Natural killer cell (primary cell): Measurements from ENCODE around the gene GTF3C2. TPM values are rescaled to one million over a fixed set of nuclear protein-coding genes. Genes with fewer than 3 reads are reported as not detected.

Experiments used
- ATAC-seq, 3 donors: fragments of 150-1000 bp in 2 of 3; fragments of 200-7000 bp in 1 of 3; cut with Tn5 transposase; 1 replicate in 1 of 3; 2 replicates in 2 of 3; pipeline ENCODE4 v1.10.0; 2021; ENCODE audit warnings: mild to moderate bottlenecking in 2 of 3, moderate library complexity in 2 of 3
- DNase-seq, 2 donors: peaks; one replicate each; pipeline versions ENCODE4 v3.0.0 to v3.0.0-alpha.2; 2013 to 2021; ENCODE audit warnings: mixed read lengths in 1 of 2
- H3K27ac ChIP-seq: one replicate; pipeline ENCODE4 v1.5.1; 2013; ENCODE audit warnings: mild to moderate bottlenecking, low read length
- H3K27me3 ChIP-seq: one replicate; pipeline ENCODE4 v1.6.1; 2013; ENCODE audit warnings: low read length; ENCODE audit not compliant: control insufficient read depth, insufficient read depth
- H3K36me3 ChIP-seq: one replicate; pipeline ENCODE4 v1.6.1; 2013; ENCODE audit warnings: low read length; ENCODE audit not compliant: control insufficient read depth, insufficient read depth
- H3K4me1 ChIP-seq: one replicate; pipeline ENCODE4 v1.6.1; 2013; ENCODE audit warnings: low read length; ENCODE audit not compliant: control insufficient read depth, insufficient read depth
- H3K4me3 ChIP-seq: one replicate; pipeline ENCODE4 v1.5.1; 2013; ENCODE audit warnings: low read length
- H3K9me3 ChIP-seq: one replicate; pipeline ENCODE4 v1.6.1; 2013; ENCODE audit warnings: low read length; ENCODE audit not compliant: control insufficient read depth, insufficient read depth
- H3K27ac Mint-ChIP-seq, 2 donors: one replicate each; pipeline ENCODE4 v1.8.0; 2022; ENCODE audit warnings: mild to moderate bottlenecking in 2 of 2, mixed read lengths in 2 of 2, moderate library complexity in 1 of 2
- H3K27me3 Mint-ChIP-seq, 2 donors: one replicate each; pipeline ENCODE4 v1.8.0; 2022; ENCODE audit warnings: low read depth in 2 of 2, mixed read lengths in 2 of 2
- H3K36me3 Mint-ChIP-seq: one replicate; pipeline ENCODE4 v1.8.0; 2022; ENCODE audit warnings: mixed read lengths
- H3K4me1 Mint-ChIP-seq, 2 donors: one replicate each; pipeline ENCODE4 v1.8.0; 2022; ENCODE audit warnings: mixed read lengths in 2 of 2
- H3K4me3 Mint-ChIP-seq: one replicate; pipeline ENCODE4 v1.8.0; 2022; ENCODE audit warnings: mild to moderate bottlenecking, moderate library complexity, mixed read lengths
- H3K9me3 Mint-ChIP-seq, 2 donors: one replicate each; pipeline ENCODE4 v1.8.0; 2022; ENCODE audit warnings: mixed read lengths in 2 of 2
- WGBS: methylation state at CpG from one replicate; pipeline ENCODE4 v1.1.7; 2013; ENCODE audit warnings: missing lambda C conversion rate; ENCODE audit not compliant: insufficient coverage; 5-methylcytosine and 5-hydroxymethylcytosine counted together
- intact Hi-C: fragments of 100-400 bp; cut with micrococcal nuclease; formaldehyde crosslinking; loops from one replicate; pipeline ENCODE4 v1.14.2; 2022
- total RNA-seq, 4 donors: library from RNA; stranded (reverse); fragments of 120-200 nt in 1 of 4; gene quantifications; one replicate each; pipeline versions ENCODE4 v1.2.3 to v1.2.4, GENCODE V29; 2013 to 2022
- TF ChIP-seq, protein P1 (sequence below): fragments of 200-600 bp; IDR thresholded peaks from one replicate; pipeline ENCODE4 v1.8.0; 2022; ENCODE audit warnings: antibody characterized with exemption

GTF3C2 gene
- total RNA-seq, 3 donors from 2014 or later (not counting 1 experiment from before 2014, with no cell fraction given): 56.1 to 68.7 (median 59.7) TPM

DNA sequence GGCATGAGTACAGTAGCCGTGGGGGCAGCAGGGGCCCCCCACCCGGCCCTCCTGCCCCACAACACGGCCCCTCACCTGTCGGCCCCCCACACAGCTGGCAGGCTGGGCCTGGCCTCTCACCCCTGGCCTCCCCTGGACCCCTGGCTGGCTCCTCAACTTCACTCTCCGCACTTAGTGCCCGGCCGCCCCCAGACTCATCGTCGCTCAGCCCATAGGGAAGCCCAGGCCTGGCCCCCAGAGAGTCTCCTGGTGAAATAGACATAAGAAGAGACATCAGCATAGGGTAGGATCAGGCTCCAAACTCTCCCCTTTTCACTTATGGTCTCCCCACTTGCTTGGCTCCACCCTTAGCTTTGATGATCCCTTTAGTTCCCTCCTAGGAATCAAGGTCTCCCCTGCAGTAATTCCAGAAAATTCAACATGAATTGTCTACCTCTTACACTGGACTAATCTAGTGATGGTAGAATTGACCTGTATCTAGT lies 22.3 kb upstream of the GTF3C2 start:
- no peak for ATAC-seq
- H3K4me1 ChIP-seq: peaks cover 18% of the 10 kb centered on the region
- Mint-ChIP-seq H3K4me1 (peaks cover 25% of the 10 kb centered on the region in 2 donors), H3K9me3 (no peaks in the 10 kb centered on the region), H3K27me3 (no peaks in the 10 kb centered on the region), H3K36me3 (no peaks in the 10 kb centered on the region), H3K4me3 (peak overlapping the region; percentile 89), H3K27ac (peak overlapping the region; percentile 91 to 97)
- intact Hi-C loops: no loop called here
- 97% methylated on average over 9 of the region's 9 CpGs for WGBS
- H3K36me3 ChIP-seq: peaks cover 63% of the 10 kb centered on the region
- H3K27me3 ChIP-seq: no peaks in the 10 kb centered on the region
- no peaks in the 10 kb centered on the region for H3K9me3 ChIP-seq
- TF ChIP-seq, protein P1, sequence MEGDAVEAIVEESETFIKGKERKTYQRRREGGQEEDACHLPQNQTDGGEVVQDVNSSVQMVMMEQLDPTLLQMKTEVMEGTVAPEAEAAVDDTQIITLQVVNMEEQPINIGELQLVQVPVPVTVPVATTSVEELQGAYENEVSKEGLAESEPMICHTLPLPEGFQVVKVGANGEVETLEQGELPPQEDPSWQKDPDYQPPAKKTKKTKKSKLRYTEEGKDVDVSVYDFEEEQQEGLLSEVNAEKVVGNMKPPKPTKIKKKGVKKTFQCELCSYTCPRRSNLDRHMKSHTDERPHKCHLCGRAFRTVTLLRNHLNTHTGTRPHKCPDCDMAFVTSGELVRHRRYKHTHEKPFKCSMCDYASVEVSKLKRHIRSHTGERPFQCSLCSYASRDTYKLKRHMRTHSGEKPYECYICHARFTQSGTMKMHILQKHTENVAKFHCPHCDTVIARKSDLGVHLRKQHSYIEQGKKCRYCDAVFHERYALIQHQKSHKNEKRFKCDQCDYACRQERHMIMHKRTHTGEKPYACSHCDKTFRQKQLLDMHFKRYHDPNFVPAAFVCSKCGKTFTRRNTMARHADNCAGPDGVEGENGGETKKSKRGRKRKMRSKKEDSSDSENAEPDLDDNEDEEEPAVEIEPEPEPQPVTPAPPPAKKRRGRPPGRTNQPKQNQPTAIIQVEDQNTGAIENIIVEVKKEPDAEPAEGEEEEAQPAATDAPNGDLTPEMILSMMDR: no peak
- no peak for DNase-seq
- no peak overlapping the region for H3K27ac ChIP-seq
- no peak overlapping the region for H3K4me3 ChIP-seq

DNA sequence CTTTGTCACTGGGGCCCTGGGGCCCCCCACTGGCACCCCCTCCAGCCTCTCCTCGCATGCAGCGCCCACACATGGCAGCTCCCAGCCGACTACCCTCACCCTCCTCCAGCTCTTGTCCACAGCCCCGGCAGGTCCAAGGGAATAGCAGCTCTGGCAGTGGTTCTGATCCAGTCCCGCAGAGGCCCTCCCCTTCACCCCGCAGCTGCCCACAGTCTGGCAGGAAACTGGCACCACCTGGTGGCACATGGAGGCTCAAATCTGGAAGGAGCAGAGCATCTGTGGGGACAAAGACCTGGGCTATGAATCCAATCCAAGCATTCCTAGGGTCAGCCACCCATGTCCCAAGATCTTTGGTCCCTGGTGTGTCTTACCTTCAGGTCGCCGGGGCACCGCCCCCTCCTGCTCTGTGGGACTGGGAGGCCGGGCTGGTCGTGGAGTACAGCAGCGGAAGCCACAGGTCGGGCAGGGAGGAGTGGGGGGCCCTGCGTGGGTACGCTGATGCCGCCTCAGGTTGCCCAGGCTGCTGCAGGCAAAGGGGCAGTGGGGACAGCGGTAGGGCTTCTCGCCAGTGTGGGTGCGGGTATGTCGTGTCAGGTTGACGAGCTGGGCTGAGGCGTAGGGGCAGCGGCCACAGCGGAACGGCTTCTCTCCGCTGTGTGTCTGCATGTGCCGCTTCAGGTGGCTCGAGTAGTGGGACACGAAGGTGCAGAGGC lies 21.7 kb upstream of the GTF3C2 start:
- Mint-ChIP-seq H3K36me3 (no peaks in the 10 kb centered on the region), H3K27me3 (no peaks in the 10 kb centered on the region), H3K27ac (no peak overlapping the region), H3K4me3 (no peak overlapping the region), H3K4me1 (peaks cover 25% of the 10 kb centered on the region in 2 donors), H3K9me3 (no peaks in the 10 kb centered on the region)
- H3K27me3 ChIP-seq: no peaks in the 10 kb centered on the region
- H3K27ac ChIP-seq: no peak overlapping the region
- intact Hi-C loops: no loop called here
- WGBS: 91% methylated on average over 29 of the region's 29 CpGs
- peaks cover 59% of the 10 kb centered on the region for H3K36me3 ChIP-seq
- no peak overlapping the region for H3K4me3 ChIP-seq
- H3K9me3 ChIP-seq: no peaks in the 10 kb centered on the region
- H3K4me1 ChIP-seq: peaks cover 18% of the 10 kb centered on the region
- ATAC-seq (no peak), DNase-seq (no peak)
- TF ChIP-seq, protein P1: no peak

DNA sequence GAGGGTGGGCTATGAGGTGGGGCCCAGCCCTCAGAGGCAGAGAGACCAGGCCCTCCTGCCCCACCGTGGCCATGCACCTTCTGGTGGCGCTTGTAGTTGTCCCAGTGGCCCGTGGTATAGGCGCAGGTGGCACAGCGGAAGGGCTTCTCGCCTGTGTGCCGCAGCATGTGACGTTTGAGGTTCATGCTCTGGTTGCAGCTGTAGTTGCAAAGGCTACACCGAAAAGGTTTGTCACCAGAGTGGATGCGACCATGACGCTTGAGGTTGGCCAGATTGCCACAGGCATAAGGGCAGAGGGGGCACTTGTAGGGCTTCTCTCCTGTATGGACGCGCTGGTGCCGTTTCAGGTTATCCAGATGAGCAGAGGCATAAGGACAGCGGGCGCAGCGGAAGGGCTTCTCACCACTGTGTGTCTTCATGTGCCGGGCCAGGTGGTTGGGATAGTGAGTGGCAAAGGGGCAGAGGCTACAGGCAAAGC lies 21.1 kb upstream of the GTF3C2 start:
- peaks cover 29 to 30% of the 10 kb centered on the region in 2 donors for H3K4me1 Mint-ChIP-seq
- Histone ChIP-seq H3K4me1 (peaks cover 23% of the 10 kb centered on the region), H3K4me3 (no peak overlapping the region), H3K27me3 (no peaks in the 10 kb centered on the region), H3K36me3 (peaks cover 59% of the 10 kb centered on the region), H3K27ac (no peak overlapping the region), H3K9me3 (no peaks in the 10 kb centered on the region)
- intact Hi-C loops: no loop called here
- H3K27ac Mint-ChIP-seq: peak overlapping the region in 1 of 2 donors; percentile 41
- H3K4me3 Mint-ChIP-seq: no peak overlapping the region
- TF ChIP-seq, protein P1: no peak
- H3K27me3 Mint-ChIP-seq: no peaks in the 10 kb centered on the region
- WGBS: 94% methylated on average over 18 of the region's 18 CpGs
- no peaks in the 10 kb centered on the region for H3K36me3 Mint-ChIP-seq
- DNase-seq: no peak
- H3K9me3 Mint-ChIP-seq: no peaks in the 10 kb centered on the region
- no peak for ATAC-seq
